RKO (cell line): ENCODE measurements around the gene DOLK.
A peak's percentile ranks its signal among the peaks of the same experiment; 100 is the strongest.

Experiments used
- DNase-seq: peaks from one replicate; pipeline ENCODE4 v3.0.0-alpha.2; 2016; ENCODE audit warnings: low spot score

DOLK gene

DNA sequence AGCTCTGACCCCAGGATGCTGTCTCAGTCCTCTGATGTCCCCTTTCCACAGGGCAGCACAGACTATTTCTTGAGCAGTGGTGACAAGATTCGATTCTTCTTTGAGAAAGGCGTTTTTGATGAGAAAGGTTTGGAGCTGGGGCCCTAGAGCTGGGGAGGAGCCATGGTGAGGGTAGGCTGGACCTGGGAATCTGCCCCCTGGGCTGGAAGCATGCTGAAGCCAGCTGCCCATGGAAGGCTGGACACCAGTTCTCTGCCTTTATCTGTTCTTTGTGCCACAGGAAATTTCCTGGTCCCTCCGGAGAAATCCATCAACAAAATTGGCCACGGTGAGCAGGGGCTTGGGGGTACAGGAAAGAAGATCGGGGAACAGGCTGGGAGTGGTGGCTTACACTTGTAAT lies 13.7 kb downstream of the DOLK start:
- DNase-seq: no peak

DNA sequence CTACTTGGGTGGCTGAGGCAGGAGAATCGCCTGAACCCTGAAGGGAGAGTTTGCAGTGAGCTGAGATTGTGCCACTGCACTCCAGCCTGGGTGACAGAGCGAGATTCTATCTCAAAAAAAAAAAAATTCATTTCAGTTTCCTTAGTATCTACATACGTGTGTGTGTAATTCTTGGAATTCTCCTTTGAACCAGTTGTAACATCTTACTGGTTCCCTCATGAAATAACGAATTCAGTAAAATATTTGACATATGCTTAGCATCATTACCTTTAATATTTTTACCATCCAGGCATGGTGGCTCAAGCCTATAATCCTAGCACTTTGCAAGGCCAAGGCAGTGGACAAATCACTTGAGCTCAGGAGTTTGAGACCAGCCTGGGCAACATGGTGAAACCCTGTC lies 17.8 kb downstream of the DOLK start:
- DNase-seq: no peak

DNA sequence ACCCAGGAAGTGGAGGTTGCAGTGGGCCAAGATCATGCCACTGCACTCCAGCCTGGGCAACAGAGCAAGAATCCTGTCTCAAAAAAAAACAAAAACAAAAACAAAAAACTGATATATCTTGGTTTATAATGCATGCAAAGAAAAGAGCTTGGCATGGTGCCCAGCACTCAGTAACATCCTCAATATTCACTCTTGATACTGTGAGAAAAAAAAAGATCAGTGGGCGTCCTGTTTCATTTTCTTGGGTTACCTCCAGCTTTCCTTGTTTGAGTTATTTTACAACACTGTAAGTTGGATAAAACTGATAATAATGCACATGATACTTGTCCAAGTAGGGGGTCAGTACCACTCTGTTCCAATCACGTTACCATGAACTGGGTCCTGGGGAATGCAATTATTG lies 18.8 kb downstream of the DOLK start:
- DNase-seq: no peak

DNA sequence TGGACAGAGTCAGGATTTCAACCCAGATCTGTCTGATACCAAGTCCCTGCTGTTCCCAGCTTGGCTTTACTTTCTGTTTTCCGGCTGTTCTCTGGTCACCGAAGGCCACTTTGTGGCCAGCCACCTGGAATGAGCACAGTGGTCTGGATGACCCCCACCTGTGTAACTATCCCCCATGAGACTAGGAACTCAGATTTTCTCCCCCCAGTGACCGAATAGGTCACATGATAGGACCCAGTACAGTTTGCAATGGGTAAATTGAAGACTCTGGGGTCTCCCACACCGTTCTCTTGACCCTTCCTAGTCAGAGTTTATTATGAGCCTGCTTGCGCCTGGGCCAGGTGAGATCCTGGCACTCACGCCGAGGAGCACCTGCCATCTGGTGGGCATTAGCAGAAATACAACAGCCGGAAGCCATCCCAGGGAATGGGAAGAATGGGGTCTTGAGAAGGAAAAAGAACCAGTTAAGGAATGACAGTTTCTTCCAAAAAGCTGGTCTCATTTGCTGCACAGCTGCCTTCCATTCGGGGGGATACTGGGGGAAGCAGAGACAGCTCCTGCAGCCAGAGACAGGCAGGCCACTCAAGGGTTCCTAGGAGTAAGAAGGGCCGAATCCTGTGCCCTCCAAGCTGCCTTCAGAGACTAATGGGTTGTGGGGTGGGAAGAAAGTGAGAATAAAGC lies 19.5 kb downstream of the DOLK start:
- peak; percentile 70 for DNase-seq

DNA sequence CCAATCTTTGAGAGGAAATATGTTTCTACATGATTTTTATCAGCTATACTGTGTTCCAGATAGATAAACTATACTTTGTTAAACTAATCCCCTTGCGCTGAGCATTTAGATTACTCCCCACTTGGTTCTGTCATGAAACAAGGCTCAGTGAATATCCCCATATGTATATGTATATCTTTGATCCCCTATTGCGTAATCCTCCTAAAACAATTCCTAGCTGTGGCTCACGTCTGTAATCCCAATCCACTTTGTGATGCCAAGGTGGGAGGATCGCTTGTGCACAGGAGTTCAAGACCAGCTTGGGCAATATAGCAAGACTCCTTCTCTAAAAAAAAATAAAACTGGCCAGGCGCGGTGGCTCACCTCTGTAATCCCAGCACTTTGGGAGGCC lies 23.9 kb downstream of the DOLK start:
- DNase-seq: no peak

DNA sequence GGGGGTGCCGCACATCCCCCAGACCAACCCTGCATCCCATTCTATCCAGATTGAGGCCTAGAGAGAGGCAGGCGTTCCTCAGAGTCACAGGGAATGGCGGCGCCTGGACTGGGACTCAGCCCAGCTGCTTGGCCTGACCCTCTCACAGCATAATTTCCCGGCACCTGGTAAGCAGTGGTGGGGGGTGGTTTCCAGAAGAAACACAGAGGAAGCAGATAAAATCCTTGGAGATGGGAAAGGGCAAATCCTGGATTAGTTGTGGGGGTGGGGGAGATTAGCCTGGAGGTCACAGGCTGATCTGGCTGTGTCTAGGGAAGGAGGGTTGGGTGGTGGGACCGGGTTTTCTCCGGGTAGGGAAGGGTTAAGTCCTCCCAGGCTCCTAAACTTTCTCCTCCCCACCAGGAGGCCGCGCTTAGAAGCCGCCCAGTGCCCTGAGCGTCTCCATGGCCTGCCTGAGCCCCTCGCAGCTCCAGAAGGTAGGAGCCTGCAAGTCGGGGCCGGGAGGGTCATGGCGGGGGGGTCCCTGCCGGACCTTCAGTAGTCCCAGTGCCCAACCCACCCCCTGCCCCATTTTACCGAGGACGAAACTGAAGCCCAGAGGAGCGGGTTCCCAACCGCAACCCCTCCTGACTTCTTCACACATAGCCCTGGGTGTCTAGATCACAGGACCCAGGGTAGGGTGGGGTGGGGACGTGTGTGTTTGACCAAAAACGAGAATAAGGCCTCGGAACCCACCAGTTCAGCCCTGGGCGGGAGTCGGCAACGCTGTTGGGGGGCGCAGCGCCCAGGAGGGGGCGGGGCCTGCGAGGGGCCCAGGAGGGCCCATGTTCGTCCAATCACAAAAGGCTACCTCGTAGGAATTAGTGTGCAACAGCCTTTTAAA lies 25.3 kb downstream of the DOLK start:
- no peak for DNase-seq

DNA sequence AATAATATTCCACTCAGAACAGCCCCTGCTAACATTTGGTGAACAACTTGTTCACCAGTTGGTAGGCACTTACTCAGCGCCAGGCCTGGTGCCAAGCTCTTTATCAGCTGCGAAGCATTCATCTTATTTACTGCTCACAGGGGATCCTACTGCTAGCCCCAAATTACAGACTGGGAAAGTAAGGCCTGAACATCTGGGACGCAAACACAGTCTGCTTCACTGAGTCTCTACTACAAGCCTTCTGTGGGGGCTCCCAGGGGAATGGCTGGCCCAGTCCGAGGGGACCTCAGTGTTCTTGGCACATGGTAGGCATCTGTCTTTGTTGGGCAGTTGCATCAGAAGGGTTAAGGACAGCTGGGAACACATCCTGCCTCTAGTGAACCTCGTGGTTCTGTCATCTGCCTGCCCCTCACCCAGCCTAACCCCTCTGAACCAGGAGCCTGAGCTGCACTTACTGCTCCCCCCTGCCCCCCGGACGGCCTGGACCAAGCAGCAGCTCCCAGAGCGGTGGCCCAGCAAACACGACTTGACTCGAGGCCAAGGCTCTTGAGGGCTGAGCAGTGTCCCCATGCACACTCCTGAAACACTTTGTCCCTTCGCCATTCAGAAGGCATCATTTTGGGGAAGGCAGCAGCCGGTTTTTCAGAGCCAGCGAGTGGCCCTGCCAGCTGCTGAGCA lies 26.9 kb downstream of the DOLK start, which contains the start of gene PHYHD1:
Gene PHYHD1, plus strand, starts transcription at position 602 of the 678 bp plus-strand sequence. CDS start 1,342 bp downstream, outside the sequence.
- peak; percentile 66 for DNase-seq

DNA sequence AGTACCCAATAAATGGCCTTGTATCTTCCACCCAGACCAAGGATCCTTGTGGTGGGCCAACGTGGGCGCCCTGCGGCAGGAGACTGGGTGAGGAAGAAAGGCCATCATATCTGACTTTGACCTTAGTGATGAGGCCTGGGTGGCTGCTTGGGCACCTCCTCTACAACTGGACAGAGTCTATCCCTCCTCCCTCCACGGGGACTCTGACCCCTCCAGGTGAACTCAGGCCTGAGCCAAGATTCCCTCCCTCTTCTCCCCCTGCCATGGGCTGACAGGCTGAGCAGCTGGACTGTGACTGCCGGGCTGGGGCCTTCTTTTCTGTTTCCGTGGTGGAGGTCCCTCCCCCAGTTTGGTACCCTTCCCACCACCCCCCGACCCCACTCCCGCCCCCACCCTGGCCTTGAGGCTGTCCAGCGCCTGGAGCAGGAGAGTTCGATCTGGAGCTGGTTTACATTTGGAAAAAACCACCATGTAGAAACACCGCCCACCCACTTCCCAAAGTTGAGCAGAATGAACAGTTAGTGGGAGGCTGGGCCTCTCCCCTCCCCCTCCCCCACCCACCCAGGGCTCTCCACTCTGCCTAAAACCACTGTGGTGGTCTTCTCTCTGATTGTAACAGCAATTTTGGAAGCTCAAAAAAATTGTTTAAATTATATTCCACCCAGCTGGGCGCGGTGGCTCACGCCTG lies 27.9 kb downstream of the DOLK start:
- no peak for DNase-seq

DNA sequence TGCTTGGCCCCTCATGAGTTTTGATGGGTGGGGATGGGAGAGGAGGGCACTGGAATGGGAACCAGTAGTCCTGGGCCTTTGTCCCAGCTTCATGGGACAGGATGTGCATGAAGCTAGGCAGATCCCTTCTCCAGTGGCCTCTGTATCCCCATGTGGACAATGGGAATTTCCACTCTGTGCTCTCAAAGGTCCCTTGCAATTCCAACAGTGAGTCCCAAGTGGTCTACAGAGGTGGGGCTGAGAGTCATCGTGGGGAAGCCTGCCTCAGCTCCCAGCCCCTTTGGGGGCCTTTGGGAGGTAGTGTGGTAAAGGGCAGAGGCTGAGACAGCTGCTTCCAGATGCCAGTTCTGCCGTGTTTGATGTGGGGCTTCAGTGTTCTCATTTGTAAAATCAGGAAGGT lies 28.5 kb downstream of the DOLK start:
- no peak for DNase-seq

DNA sequence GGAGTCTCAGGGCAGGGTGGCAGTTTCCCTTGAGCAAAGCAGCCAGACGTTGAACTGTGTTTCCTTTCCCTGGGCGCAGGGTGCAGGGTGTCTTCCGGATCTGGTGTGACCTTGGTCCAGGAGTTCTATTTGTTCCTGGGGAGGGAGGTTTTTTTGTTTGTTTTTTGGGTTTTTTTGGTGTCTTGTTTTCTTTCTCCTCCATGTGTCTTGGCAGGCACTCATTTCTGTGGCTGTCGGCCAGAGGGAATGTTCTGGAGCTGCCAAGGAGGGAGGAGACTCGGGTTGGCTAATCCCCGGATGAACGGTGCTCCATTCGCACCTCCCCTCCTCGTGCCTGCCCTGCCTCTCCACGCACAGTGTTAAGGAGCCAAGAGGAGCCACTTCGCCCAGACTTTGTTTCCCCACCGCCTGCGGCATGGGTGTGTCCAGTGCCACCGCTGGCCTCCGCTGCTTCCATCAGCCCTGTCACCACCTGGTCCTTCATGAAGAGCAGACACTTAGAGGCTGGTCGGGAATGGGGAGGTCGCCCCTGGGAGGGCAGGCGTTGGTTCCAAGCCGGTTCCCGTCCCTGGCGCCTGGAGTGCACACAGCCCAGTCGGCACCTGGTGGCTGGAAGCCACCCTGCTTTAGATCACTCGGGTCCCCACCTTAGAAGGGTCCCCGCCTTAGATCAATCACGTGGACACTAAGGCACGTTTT lies 30.1 kb downstream of the DOLK start:
- no peak for DNase-seq

- DNase-seq: no peak
Measured at GRCh38 chr9:128916745-128917144, 30.7 kb downstream of the DOLK start.

DNA sequence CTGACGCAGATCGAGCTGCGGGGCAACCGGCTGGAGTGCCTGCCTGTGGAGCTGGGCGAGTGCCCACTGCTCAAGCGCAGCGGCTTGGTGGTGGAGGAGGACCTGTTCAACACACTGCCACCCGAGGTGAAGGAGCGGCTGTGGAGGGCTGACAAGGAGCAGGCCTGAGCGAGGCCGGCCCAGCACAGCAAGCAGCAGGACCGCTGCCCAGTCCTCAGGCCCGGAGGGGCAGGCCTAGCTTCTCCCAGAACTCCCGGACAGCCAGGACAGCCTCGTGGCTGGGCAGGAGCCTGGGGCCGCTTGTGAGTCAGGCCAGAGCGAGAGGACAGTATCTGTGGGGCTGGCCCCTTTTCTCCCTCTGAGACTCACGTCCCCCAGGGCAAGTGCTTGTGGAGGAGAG lies 31.2 kb downstream of the DOLK start:
- DNase-seq: no peak

GRCh38 chr9:128913995-128914772 lies 33.2 kb downstream of the DOLK start:
- DNase-seq: no peak

- no peak for DNase-seq
Measured at GRCh38 chr9:128913048-128913900, 34.1 kb downstream of the DOLK start.

- no peak for DNase-seq
Measured at GRCh38 chr9:128912270-128912853, 35.0 kb downstream of the DOLK start.

DNA sequence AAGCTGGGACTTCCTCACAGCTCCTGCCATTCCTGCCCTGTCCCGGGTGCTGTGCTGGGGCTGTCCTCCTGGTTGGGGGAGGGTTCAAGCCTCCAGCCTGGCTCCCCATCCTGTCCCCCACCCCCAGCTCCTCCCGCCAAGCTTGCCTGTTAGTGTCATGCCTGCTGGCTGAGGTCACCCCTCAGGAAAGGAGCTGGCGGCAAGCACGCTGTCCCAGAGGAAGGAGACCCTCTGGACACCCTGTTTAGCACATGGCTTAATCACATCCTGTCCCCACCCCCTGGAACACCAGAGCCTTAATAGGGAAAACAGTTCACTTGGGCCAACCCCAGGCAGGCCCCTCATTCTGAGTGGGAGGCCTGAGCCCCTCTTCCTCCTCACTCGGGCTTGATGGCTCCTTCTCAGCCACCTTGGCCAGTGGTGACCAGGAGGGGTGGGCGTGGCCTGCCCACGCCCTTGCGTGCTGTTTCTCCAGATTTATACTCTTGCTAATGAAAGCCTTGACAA lies 35.8 kb downstream of the DOLK start:
- DNase-seq: no peak

GRCh38 chr9:128910906-128911305 lies 36.5 kb downstream of the DOLK start:
- DNase-seq: no peak

GRCh38 chr9:128909859-128910258 lies 37.5 kb downstream of the DOLK start:
- no peak for DNase-seq

GRCh38 chr9:128908372-128908771 lies 39.0 kb downstream of the DOLK start:
- DNase-seq: no peak
